ENCODE measurements around the gene PPFIBP2. TPM values are rescaled to one million over a fixed set of nuclear protein-coding genes. Genes with fewer than 3 reads are reported as not detected.

The PPFIBP2 gene
- total and polyA plus RNA-seq, 2 of the 13 experiments (the other 11 are each of a cell fraction or from before 2014, with no cell fraction given): 15.0 to 52.5 TPM

DNA sequence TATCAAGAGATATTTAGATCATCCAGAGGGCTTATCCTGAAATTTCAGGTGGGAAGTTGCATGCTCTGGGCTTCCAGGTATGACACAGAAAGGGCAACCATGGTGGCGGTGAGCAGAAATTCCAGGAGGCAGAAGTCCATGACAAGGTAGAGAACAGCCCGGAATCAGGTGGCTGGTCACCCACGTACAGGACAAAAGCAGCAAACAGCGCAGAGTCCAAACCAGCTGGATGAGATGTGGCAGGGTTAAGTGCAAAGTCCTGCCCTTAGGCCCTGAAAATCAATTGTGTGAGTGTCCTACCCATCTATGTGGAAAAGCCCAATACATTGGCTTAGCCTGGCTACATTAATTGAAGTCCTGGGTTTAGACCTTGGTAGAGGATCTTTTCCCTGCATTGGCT is 11.6 kb downstream of the PPFIBP2 start (continued):
- TF ChIP-seq FOXO1 (CRISPR knock-in tag; IDR thresholded peaks at IDR 0.05) (peak; percentile 75; the same call in 1 of the 2 replicates), DMAP1 (CRISPR knock-in tag; IDR thresholded peaks at IDR 0.05) (peak; percentile 78), SPEN (CRISPR knock-in tag; IDR thresholded peaks at IDR 0.05; ENCODE audit: low read depth) (peak; percentile 64; the same call in 1 of the 2 replicates), MYC (CRISPR knock-in tag; IDR thresholded peaks at IDR 0.05; ENCODE audit: borderline replicate concordance) (no peak), POLR2AphosphoS2 (IDR thresholded peaks at IDR 0.05; ENCODE audit: low read depth, low read length) (no peak), TBP (CRISPR knock-in tag; IDR thresholded peaks at IDR 0.05) (no peak), SP1 (IDR thresholded peaks at IDR 0.05) (no peak), SP1 (CRISPR knock-in tag; IDR thresholded peaks at IDR 0.05) (no peak), NFIC (IDR thresholded peaks at IDR 0.05; ENCODE audit: low read length) (peak; percentile 49; the same call in 1 of the 2 replicates), ZBTB21 (CRISPR knock-in tag; IDR thresholded peaks at IDR 0.05) (no peak), NFRKB (IDR thresholded peaks at IDR 0.05) (no peak), ZNF432 (CRISPR knock-in tag; IDR thresholded peaks at IDR 0.05; ENCODE audit: borderline replicate concordance) (no peak), ZNF777 (CRISPR knock-in tag; IDR thresholded peaks at IDR 0.05) (no peak), CREB1 (IDR thresholded peaks at IDR 0.05) (no peak), CREB1 (CRISPR knock-in tag; IDR thresholded peaks at IDR 0.05) (peak; percentile 55), FOXM1 (CRISPR knock-in tag; IDR thresholded peaks at IDR 0.05) (no peak), NCOA1 (CRISPR knock-in tag; IDR thresholded peaks at IDR 0.05) (no peak)
- TF ChIP-seq, protein P1, sequence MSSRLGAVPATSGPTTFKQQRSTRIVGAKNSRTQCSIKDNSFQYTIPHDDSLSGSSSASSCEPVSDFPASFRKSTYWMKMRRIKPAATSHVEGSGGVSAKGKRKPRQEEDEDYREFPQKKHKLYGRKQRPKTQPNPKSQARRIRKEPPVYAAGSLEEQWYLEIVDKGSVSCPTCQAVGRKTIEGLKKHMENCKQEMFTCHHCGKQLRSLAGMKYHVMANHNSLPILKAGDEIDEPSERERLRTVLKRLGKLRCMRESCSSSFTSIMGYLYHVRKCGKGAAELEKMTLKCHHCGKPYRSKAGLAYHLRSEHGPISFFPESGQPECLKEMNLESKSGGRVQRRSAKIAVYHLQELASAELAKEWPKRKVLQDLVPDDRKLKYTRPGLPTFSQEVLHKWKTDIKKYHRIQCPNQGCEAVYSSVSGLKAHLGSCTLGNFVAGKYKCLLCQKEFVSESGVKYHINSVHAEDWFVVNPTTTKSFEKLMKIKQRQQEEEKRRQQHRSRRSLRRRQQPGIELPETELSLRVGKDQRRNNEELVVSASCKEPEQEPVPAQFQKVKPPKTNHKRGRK (CRISPR knock-in tag; IDR thresholded peaks at IDR 0.05): no peak
- TF ChIP-seq, protein P2, sequence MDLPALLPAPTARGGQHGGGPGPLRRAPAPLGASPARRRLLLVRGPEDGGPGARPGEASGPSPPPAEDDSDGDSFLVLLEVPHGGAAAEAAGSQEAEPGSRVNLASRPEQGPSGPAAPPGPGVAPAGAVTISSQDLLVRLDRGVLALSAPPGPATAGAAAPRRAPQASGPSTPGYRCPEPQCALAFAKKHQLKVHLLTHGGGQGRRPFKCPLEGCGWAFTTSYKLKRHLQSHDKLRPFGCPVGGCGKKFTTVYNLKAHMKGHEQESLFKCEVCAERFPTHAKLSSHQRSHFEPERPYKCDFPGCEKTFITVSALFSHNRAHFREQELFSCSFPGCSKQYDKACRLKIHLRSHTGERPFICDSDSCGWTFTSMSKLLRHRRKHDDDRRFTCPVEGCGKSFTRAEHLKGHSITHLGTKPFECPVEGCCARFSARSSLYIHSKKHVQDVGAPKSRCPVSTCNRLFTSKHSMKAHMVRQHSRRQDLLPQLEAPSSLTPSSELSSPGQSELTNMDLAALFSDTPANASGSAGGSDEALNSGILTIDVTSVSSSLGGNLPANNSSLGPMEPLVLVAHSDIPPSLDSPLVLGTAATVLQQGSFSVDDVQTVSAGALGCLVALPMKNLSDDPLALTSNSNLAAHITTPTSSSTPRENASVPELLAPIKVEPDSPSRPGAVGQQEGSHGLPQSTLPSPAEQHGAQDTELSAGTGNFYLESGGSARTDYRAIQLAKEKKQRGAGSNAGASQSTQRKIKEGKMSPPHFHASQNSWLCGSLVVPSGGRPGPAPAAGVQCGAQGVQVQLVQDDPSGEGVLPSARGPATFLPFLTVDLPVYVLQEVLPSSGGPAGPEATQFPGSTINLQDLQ (CRISPR knock-in tag; IDR thresholded peaks at IDR 0.05): no peak
- TF ChIP-seq, protein P3, sequence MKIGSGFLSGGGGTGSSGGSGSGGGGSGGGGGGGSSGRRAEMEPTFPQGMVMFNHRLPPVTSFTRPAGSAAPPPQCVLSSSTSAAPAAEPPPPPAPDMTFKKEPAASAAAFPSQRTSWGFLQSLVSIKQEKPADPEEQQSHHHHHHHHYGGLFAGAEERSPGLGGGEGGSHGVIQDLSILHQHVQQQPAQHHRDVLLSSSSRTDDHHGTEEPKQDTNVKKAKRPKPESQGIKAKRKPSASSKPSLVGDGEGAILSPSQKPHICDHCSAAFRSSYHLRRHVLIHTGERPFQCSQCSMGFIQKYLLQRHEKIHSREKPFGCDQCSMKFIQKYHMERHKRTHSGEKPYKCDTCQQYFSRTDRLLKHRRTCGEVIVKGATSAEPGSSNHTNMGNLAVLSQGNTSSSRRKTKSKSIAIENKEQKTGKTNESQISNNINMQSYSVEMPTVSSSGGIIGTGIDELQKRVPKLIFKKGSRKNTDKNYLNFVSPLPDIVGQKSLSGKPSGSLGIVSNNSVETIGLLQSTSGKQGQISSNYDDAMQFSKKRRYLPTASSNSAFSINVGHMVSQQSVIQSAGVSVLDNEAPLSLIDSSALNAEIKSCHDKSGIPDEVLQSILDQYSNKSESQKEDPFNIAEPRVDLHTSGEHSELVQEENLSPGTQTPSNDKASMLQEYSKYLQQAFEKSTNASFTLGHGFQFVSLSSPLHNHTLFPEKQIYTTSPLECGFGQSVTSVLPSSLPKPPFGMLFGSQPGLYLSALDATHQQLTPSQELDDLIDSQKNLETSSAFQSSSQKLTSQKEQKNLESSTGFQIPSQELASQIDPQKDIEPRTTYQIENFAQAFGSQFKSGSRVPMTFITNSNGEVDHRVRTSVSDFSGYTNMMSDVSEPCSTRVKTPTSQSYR (CRISPR knock-in tag; IDR thresholded peaks at IDR 0.05; ENCODE audit: borderline replicate concordance): no peak
- TF ChIP-seq, protein P4, sequence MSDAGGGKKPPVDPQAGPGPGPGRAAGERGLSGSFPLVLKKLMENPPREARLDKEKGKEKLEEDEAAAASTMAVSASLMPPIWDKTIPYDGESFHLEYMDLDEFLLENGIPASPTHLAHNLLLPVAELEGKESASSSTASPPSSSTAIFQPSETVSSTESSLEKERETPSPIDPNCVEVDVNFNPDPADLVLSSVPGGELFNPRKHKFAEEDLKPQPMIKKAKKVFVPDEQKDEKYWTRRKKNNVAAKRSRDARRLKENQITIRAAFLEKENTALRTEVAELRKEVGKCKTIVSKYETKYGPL (CRISPR knock-in tag; IDR thresholded peaks at IDR 0.05): no peak
- TF ChIP-seq, protein P5, sequence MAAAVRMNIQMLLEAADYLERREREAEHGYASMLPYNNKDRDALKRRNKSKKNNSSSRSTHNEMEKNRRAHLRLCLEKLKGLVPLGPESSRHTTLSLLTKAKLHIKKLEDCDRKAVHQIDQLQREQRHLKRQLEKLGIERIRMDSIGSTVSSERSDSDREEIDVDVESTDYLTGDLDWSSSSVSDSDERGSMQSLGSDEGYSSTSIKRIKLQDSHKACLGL (CRISPR knock-in tag; IDR thresholded peaks at IDR 0.05): no peak
- TF ChIP-seq, protein P6, sequence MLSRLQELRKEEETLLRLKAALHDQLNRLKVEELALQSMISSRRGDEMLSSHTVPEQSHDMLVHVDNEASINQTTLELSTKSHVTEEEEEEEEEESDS (CRISPR knock-in tag; IDR thresholded peaks at IDR 0.05; ENCODE audit: borderline replicate concordance): no peak
